HFF-Myc (cell line): Measurements from ENCODE around the gene VANGL1.

Experiments used
- DNase-seq: peaks from one replicate; pipeline ENCODE4 v3.0.0-alpha.2; 2011; ENCODE audit warnings: low read depth; ENCODE audit errors: extremely low read depth
- H3K4me3 ChIP-seq: replicated peaks from 2 replicates; pipeline ENCODE4 v1.5.1; 2011; ENCODE audit warnings: low read depth, mild to moderate bottlenecking, control low read depth, low read length
- CTCF ChIP-seq: IDR thresholded peaks from 2 replicates; pipeline ENCODE4 v1.5.1; 2012; ENCODE audit warnings: mild to moderate bottlenecking, low read depth, low read length, control low read depth; ENCODE audit errors: missing control alignments

The VANGL1 gene

GRCh38 chr1:115641762-115642167, at the start of gene VANGL1:
Gene VANGL1, plus strand, starts transcription at chr1:115641970. Its CDS starts 9,444 bp downstream, at chr1:115651414.
- peak within 1 kb of the TSS; percentile 80 for H3K4me3 ChIP-seq

GRCh38 chr1:115592264-115592663, 49.5 kb upstream of the VANGL1 start:
- peak; percentile 8 for TF ChIP-seq CTCF
- H3K4me3 ChIP-seq = no peak overlapping the region
- no peak for DNase-seq

More at GRCh38 chr1:115641762-115642167, at the start of gene VANGL1:
- TF ChIP-seq CTCF = no peak
- no peak for DNase-seq

GRCh38 chr1:115593365-115594259, 48.2 kb upstream of the VANGL1 start:
- TF ChIP-seq CTCF = no peak
- no peak overlapping the region for H3K4me3 ChIP-seq
- DNase-seq = no peak

- no peak for DNase-seq
- TF ChIP-seq CTCF = no peak
- no peak overlapping the region for H3K4me3 ChIP-seq
Measured at GRCh38 chr1:115594600-115594999, 47.2 kb upstream of the VANGL1 start.

GRCh38 chr1:115595279-115596079, 46.3 kb upstream of the VANGL1 start:
- TF ChIP-seq CTCF = peak; percentile 98
- peak; percentile 92 for DNase-seq
- H3K4me3 ChIP-seq = no peak overlapping the region

- no peak overlapping the region for H3K4me3 ChIP-seq
- DNase-seq = no peak
- no peak for TF ChIP-seq CTCF
Measured at GRCh38 chr1:115596080-115596780, 45.5 kb upstream of the VANGL1 start.
